ENCODE data around the gene BCAS2.

DNA sequence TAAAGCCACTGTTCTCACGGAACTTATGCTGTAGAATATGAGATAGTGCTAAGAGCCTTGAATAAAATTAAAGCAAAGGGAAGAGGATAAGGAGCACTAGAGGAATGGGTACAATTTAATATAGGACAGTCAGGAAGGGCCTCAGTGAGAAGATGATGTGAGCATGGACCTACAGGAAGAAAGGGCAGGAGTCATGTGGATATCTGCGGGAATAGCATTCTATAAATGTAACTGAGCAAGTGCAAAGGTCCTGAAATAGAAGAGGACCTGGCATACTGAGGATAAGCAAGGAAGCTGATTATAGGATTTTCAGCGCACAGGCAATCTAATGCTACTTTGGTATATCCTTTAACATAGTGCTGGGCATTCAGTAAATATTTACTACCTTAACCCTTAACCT lies 12.6 kb upstream of the BCAS2 start:
- TF ChIP-seq, protein P1, sequence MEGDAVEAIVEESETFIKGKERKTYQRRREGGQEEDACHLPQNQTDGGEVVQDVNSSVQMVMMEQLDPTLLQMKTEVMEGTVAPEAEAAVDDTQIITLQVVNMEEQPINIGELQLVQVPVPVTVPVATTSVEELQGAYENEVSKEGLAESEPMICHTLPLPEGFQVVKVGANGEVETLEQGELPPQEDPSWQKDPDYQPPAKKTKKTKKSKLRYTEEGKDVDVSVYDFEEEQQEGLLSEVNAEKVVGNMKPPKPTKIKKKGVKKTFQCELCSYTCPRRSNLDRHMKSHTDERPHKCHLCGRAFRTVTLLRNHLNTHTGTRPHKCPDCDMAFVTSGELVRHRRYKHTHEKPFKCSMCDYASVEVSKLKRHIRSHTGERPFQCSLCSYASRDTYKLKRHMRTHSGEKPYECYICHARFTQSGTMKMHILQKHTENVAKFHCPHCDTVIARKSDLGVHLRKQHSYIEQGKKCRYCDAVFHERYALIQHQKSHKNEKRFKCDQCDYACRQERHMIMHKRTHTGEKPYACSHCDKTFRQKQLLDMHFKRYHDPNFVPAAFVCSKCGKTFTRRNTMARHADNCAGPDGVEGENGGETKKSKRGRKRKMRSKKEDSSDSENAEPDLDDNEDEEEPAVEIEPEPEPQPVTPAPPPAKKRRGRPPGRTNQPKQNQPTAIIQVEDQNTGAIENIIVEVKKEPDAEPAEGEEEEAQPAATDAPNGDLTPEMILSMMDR (conservative IDR thresholded peaks at IDR 0.05; ENCODE audit: low read depth in 2 of 2), result no peak
- TF ChIP-seq EZH2phosphoT487 (IDR thresholded peaks at IDR 0.05; ENCODE audit: unreplicated experiment), result no peak

Data from GM23338 (cell line).